Stimulated activated CD4-positive, alpha-beta T cell treated with anti-CD3 and anti-CD28 coated beads, TNF-alpha, amount 100 ng/mL, for 1 hour (primary cell): ENCODE results near the gene NADK2.
"Not testable (repeated sequence)": the region's sequence is repeated elsewhere in the genome, so short reads cannot be mapped to it uniquely, and the experiment has no call there.

Source experiments
- DNase-seq, 3 donors: peaks; one replicate each; pipeline ENCODE4 v3.0.0-alpha.2; 2020; ENCODE audit warnings: low read depth in 3 of 3, low spot score in 1 of 3

NADK2 gene, protein sequence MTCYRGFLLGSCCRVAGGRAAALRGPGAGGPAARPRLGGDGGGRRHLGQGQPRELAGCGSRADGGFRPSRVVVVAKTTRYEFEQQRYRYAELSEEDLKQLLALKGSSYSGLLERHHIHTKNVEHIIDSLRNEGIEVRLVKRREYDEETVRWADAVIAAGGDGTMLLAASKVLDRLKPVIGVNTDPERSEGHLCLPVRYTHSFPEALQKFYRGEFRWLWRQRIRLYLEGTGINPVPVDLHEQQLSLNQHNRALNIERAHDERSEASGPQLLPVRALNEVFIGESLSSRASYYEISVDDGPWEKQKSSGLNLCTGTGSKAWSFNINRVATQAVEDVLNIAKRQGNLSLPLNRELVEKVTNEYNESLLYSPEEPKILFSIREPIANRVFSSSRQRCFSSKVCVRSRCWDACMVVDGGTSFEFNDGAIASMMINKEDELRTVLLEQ

DNA sequence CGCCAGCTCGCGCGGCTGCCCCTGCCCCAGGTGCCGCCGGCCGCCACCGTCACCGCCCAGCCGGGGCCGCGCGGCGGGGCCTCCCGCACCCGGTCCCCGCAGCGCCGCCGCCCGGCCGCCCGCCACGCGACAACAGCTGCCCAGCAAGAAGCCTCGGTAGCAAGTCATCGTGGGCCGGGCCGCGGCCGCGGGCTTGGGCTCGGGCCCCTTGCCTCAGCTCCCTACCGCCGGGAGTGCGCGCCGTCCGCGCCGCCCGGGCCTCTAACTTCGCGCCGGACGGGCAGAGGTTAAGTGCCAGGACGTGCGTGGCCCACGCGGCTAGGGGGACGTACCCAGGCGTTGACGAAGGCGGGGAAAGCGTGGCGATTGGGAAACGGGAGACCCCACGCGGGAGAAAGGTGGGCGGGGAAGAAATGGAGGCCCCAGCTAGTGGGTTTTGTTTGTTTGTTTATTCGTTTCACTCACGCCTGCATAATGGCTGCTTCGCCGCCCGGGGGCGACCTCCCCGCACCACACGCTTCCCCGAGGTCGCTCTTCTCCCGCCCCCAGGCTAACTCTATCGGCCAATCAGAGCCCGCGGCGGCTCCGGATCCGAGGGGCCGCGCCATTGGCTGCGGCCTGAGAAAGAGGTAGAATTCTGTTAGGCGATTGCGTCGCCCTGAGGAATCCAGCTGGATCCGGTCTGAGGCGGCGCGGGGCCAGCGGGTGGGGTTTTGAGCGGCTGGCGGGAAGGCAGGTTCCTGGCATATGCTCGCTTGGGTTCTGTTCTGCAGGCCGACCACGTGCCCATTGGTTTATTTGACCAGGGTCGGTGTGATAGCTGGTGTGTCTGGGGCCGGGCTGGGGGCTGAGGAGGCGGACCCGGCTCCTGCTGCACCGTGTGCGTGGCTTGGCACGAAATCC, at the start of gene NADK2:
Gene NADK2, minus strand, starts transcription at position 295 of the 903 bp plus-strand sequence. Its CDS starts 127 bp downstream, at position 168.
- peak; percentile 73 to 80 (median 79) for DNase-seq

DNA sequence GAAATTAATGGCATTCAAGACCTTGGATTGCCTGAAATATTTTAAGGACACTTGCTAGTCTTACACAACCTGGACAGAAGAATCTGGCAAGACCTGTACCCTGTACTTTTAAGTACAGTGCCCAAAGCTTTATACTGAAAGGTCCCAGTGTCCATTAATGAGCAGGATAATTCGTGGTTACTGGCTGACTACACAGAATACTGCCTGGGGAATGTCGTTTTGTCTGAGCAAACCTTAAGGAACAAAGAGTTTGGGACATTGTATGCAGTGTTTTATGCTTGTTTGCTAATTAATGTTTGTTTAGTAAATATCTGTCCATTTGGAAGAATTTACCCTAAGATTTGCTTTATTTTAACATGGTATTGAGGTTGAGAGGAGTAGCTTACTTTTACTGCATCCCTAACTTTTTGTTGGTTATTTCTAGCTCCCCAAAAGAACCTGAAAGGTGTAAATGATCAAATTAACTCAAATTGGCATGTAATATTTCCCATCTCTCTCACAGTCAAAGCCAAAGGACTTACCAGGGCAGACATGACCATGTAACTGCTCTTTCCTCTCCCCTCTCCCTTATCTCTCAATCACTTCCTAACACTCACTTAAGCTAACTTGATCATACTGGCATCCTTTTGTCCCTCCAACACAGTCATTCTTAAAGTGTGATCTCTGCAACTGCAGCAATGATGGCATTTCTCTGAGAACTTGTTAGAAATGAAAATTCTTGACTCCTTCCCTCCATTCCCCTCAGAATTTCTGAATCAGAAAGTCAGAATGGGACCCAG, 44.3 kb upstream of the NADK2 start:
- DNase-seq: no peak

DNA sequence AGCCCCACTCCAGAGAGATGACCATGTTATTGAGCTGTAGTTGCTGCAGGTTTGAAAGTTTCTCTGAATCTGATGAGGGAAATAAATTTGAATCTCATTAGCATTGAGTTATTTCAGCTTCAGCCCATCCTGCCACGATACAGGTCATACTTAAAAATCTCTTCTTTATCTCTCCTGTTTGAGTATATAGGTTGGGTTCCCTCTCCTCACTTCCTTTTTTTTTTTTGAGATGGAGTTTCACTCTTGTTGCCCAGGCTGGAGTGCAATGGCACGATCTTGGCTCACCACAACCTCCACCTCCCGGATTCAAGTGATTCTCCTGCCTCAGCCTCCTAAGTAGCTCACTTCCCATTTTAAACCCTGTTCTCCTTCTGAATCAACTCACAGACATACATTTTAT, 42.0 kb upstream of the NADK2 start:
- not testable (repeated sequence) for DNase-seq

DNA sequence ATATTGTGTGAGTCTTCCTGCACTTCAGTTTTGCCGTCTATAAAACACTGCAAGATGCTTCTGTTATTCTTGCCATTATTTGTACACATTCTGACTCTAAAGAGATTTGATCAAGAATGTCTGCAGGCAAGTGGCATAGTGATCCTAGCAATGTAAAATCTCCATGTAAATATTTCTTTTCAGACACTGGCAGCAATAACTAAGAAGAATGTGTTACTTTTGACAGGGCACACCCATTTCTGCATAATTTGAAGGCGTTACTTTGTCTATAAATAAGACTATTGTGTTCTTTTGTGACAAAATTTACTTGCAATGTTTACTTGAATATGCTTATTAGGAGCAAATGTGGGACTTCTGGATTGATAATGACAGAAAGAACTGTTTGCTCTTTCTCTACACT, 39.9 kb upstream of the NADK2 start:
- DNase-seq: no peak

DNA sequence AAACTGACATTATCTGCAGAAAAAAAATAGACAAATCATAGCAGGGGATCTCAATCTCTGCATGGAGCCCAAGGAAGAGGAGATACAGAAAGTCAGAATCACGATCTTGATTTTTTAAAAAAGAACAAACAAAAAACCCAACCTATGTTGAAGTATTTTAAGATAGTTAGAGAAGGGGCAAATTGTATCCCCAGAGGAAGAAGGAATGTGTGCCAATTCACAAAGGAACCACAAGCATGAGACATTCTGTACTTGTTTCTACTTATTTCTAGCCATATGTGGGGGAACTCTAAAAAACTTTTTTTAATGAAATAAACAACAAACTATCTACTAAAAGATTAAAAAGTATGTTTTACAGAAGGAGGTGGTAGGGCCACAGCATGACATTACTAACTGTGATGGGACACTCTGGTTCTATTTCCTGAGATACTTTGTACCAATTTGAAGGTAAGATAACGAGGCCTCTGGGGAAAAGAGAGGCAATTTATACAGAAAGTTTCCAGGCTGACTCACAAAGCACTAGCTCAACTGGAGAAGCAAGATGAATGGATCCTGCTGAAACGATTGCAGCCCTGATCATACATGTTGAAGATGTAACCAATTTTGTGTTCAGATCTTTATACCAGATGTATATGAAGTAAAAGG, 37.5 kb upstream of the NADK2 start:
- DNase-seq: no peak

DNA sequence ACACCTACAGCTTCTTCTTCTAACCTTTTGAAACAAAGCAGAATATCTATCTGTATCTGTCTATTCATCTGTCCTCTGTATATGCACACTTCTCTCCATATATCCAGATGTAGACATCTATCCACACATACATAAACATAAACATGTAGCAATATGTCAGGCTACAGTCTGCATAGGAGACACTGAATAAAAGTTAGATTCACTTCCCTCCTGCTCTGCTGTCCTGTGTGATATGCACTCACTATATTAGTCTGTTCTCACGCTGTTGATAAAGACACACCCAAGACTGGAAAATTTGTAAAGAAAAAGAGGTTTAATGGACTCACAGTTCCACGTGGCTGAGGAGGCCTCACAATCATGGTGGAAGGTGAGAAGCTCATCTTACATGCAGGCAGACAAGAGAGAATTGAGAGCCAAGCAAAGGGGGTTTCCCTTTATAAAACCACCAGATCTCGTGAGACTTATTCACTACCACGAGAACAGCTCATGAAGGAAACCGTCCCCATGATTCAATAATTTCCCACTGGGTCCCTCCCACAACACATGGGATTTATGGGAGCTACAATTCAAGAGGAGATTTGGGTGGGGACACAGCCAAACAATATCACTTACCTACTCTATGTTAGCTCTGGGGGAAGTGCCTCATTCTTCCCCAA, 35.9 kb upstream of the NADK2 start:
- no peak for DNase-seq

DNA sequence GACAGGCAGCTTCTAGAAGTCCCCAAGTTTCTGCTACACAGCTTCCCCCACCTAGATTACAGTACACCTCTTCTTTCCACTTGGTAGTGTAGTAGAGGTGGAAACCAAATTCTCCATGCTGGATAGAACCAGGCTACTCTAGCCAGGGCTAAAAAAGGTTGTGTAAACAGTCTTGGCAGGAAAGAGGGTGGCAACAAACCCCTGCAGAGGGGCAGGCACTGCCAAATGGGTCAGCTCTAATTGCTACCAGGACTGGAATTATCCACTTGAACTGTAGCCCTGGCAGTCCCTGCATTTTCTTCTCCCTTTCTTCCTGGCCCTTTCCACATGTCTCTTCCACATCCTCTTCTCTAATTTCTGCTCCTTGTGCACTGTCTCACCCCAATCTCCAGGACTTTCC, 35.1 kb upstream of the NADK2 start:
- no peak for DNase-seq

DNA sequence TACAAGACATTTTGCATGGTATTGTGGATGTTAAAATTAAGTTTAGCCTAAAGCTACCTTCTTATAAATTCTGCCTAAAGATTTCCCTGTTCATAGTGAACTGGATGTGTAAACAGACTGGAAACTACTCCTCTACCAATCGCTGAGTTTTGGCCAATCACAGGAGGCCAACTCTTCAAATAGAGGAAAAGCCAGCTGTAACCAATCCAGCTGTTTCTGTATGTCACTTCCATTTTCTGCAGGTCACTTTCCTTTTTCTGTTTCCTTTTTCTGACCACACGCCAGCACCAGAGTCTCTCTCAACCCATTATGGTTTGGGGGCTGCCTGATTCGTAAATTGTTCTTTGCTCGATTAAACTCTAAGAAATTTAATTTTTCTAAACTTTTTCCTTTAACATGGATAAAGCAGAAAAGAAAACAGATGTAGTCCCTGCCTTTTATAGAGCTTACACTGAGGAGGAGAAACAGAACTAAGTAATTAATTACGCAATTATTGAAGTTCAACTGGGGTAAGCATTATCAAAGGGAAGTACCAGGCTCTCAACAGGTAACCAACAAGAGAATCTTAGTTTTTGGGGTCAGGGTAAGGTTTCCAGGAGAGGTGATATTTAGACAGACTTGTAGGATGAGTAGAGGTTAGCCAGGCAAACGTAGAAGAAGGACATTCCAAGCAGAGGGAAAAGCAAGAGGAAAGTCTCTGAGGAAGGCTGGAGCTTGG, 32.2 kb upstream of the NADK2 start:
- DNase-seq: no peak

DNA sequence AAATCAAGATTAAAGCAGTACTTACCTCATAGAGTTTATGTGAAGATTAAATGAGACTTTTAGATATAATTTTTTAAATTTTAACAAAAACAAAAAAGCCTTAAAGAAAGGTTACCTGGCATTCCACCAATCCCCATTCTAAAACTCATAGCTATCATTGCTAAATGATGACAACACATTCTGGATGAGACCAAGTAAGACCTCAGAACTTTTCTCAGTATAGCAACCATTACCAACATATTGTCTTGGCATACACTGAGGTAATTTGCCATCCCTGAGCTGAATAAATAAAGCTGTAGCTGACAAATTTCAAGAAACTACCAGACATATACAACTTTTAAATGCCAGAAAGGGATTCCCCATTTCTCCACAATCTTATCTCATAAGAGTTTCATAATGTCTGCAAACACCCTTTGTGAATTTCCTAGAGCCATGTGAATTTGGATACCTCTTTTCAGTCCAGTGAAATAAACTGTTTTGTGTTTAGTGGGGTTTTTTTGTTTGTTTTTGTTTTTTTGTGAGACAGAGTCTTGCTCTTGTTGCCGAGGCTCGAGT, 30.5 kb upstream of the NADK2 start:
- DNase-seq: no peak

DNA sequence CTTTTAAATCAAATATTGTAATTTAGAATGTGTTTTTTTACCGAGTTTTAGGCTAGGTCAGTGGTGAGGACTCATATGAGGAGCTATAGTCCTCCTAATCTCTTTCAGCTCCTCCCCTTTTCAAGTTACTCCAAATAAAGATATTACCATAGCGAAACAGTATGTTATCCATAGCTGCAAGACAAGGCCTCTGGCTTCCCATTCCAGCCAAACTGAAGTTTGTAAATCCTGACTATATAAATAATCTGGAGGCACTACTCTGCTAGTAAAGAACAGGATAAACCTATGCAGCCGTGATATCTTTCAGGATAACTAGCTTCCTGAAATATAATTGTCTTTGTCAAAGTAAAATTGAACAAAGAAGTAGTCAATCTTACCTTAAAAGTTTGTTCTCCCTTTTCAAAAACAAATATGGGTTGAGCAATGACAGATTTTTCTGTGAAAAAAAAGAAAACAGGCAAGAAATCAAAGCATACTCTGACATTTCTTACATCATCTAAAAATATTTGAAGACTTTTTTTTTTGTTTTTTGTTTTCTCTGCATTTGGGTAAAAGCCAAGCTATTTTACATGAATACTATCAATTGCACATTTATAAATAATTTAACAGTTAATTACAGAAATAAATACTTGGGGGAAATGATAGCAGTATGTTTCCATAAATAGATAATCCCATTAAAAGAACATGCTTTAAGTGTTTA, 29.3 kb upstream of the NADK2 start:
- DNase-seq: no peak

DNA sequence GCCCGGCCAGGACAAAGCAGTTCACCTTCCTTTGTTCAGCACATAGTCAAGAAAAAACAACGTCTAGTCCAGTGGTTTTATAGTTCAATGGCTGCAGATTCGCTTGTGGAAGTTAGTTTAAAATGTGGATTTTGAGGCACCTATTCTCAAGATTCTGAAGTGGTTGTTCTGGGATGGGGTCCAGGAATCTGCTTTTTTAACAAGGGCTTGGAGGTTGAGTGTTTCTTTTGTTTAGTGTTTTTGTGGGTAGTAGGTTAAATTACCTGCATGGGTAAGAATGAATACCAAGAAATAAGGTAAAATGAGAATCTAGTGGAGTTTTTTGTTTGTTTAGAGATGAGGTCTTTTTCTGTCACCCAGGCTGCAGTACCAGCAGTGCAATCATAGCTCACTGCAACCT, 28.4 kb upstream of the NADK2 start:
- DNase-seq: no peak

DNA sequence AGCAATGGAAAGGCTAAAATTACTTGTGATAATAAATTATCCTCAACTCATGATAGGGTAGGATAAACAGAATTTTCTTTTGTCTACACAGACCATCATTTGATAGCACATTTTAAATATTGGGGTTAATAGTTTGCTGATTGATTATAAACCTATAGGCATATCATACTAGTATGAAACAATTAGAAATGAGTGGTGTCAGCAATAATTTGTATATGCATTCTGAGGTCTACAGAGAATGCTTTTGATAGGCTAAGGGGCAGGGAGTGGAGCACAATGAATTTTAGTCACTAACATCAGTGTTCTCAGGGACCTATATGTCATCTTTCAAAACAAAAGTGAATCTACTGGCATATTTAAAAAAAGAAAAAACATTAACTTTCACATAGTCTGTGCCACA, 27.8 kb upstream of the NADK2 start:
- DNase-seq: no peak

DNA sequence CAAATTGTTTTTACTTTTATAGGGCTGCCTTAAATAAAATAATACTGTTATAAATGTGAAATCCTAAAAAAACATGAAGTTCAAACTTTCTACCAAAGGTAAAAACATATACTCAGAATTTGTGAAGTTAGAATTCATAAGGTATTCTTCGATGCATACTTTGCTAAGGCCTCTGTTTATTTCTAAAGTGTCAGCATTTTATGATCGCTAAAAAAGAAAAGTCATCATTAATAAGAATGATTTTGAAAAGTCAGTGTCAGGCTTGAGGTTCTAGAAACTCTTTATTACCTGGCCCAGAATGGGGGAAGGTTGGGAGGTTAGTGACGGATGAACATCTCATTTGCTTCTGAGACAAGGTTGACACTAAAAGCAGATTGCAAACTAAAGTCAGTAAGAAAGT, 26.2 kb upstream of the NADK2 start:
- no peak for DNase-seq

DNA sequence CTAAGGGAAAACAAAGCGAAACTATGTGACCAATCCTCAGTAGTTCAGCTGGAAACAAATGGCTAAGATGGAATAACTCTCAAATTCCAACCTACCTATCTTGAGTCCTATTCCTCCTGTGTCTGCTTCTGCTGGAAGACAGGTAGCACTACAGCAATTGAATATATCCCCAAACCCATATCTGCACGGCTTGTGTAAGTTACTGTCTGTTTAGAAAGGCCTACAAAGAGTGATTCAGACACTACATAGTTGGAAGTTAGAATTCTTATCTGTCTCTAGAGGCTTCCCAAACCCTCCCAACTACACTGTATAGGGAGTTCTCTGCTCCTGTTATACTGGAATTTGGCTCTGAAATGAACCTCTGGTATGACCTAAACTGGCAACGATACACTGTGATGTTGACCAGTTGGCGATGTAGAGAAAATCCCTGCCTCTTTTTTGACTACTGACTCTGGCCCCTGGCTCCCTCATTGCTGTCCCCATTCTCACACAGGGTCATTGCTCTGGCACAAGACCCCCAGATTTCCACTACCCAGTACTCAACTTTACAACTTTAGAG, 22.6 kb upstream of the NADK2 start:
- no peak for DNase-seq

DNA sequence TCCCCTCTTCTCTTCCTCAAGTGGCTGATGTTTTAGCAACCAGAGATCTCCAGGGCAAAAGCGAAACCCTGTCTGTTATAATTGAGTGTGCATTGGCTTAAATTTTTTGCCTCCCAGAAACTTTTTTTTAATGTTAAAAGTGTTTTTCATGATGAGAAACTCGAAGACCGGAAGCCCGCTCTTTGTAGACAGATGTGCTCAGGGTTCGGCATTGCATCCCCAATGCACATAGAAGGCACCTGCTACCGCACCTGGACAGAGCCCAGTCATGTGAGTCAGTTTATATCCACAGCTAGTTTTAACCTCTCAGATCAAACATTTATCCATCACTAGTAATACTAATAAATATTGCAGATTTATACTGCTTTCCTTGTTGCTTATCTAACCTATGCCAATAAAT, 19.5 kb upstream of the NADK2 start:
- no peak for DNase-seq

DNA sequence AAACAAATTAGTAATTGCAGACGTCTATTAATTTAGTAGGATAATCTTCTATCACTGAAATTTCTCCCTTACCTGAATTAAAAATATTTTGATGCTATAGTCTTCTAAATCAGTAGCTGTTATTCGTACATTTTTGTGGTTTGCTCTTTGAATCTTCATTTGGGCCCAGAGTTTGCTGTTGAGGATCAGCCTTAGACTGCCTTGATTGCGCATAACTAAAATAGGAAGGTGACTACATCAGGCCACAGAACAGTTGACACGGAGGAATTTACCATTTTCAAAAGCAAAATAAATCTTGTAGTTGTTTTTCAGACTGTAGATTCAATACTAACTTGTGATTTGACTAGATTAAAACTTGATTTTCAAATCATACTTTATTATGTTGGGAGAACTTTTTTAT, 11.8 kb upstream of the NADK2 start:
- no peak for DNase-seq

DNA sequence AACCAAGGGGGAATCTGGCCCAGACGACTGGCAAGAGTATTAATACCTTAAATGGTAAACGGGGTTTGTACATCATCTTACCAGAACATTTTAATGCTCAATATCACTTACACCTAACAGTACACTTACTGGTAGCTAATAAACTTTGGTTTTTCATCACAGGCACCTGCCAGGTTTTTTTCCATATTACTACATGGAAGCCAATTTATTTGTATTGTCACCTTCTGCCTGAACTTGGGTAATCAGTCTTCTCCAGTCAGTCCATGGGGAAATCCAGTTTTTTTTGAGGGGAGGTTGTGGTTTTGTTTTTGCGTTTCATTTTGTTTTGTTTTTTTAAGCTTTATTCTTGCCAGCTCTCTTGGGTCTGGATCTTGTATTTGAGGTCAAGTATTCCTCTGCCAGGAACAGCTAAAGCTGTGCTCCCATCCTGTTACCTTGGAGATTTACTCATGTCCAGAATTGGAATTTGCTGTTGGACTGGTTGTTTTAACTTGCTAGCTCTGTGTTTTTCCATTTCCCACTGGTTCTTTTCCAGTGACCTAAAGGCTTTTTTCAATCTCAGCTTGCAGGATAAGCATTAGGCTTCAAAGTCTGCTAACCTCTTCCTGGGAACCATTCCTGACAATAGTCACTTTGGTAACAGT, 11.1 kb upstream of the NADK2 start:
- DNase-seq: no peak

DNA sequence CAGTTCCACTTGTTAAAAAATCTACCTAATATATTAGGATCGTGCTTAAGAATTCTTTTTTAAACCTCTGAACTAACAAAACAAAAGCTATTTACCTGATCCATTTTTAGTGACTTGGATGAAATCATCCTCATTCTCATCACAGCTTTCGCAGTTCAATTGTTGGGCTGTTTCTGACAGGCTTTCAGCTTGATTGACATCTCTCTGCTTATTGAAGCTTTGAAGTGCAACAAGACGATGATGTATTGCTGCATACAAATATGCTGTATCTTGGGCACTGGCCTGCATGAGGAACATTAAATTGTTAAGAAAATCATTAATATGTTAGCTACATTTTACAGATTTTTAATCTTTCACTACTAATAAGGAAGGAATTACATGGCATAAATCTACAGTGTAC, 9.5 kb upstream of the NADK2 start:
- DNase-seq: no peak
